Right lung (tissue), 5 donors: ENCODE measurements around the gene PLCL2. TPM values are rescaled to one million over a fixed set of nuclear protein-coding genes. Genes with fewer than 3 reads are reported as not detected.
"Not testable (repeated sequence)": the region's sequence is repeated elsewhere in the genome, so short reads cannot be mapped to it uniquely, and the experiment has no call there.

Source experiments
- DNase-seq, 2 donors: peaks; one replicate each; pipeline ENCODE4 v3.0.0-alpha.2; 2013
- polyA plus RNA-seq, 5 donors: library from polyadenylated mRNA; unstranded; fragments of 120-200 nt; gene quantifications; one replicate each; pipeline versions ENCODE4 v1.2.1 to v1.2.3, GENCODE V29; 2013; ENCODE audit warnings: inconsistent platforms in 1 of 5, low replicate concordance in 1 of 5; ENCODE audit not compliant: insufficient read length in 5 of 5, insufficient read depth in 1 of 5

PLCL2 gene
- polyA plus RNA-seq, 5 donors = 8.1 to 14.6 (median 10.8) TPM

DNA sequence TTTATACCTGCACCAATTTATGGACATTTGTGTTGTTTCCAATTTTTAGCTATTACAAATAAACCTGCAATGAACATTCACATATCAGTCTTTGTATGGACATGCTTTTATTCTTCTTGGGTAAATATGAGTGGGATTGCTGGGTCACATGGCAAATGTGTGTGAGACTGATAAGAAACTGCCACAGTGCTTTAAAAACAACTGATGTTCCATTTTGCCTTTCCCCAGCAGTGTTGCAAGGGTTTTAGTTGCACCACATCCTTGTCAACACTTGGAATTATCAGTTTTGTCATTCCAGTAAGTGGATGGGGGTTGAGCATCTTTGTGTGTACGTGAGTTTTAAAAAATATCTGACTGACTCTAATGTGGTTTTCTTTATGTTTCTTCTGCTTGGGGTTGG, 191.2 kb downstream of the PLCL2 start:
- DNase-seq = no peak

DNA sequence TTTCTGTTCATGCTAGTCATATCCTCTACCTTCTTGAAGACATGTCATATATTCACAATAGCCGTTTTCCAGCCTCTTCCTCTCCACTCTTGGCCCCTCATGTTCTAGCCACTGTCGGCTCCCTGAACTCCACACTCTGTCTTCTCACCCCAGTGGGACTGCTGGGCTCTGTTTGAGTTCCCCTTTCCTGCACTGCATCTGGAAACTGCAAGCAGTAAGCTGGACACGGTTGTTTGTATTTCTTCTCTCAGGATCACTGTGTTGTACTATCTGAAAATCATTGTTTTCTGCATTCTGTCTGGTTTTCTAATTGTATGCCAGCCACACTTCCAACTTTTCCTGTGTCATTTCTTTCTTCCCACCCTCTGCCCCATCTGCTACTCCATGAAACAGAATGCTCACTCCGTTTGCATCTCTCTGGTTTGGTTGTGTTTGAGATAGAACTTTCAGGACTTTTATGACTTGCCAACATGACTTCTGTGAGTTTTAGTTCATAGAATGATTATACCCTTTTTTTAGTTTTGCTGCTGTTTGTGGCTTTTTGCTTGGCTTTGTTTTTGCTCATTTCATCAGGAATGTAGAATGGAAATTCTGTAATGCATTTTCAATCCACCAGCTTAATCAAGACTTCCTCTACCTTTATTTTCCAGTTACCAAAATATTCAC, 192.3 kb downstream of the PLCL2 start:
- no peak for DNase-seq

- no peak for DNase-seq
These were observed 192.9 kb downstream of the PLCL2 start for GRCh38 chr3:17077606-17078005.

DNA sequence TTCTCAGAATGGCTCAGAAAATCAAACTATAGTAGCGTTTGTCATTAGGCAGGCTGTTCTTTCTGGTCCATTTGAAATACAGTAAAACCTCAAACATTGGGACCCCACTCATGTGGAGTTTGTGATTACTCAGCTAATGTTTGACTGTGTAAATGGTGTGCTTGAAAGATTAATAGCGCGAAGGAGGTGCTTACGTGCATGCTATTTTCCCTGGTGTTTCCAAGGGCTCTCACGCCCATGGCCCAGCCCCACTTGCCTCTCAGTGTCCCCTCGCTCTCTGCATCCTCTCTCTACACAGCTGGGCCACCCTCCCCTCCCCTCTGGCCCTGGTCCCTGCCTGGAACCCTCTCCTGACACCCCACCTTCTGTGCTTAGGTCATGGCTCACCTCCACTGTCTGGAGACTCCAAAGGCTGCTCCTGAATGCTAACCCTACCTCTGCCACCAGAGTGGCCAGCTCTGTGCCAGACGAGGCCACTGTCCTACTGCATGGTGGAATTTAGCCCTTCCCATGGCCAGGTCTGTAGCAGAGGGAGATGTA, 194.2 kb downstream of the PLCL2 start:
- DNase-seq = peak in 1 of 2 donors; percentile 13

DNA sequence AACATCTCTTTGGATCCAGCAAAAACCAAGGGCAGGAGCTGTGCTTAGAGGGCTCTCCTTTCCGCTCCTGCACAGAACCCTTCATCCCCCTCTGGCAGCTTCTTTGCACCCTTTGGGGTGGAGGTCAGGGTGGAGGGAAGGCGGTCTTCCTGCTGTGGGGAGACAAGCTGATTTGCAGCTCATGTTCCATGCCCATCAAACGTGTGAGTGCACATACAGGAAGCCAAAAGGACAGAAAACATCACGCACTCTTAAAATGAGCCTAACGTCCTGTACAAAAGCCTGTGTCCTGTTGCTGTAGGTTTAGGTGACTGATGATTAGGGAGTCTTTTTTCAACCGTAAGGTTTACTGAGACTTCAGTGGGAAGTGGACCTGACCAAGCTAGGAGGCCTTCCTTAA, 195.2 kb downstream of the PLCL2 start:
- no peak for DNase-seq

DNA sequence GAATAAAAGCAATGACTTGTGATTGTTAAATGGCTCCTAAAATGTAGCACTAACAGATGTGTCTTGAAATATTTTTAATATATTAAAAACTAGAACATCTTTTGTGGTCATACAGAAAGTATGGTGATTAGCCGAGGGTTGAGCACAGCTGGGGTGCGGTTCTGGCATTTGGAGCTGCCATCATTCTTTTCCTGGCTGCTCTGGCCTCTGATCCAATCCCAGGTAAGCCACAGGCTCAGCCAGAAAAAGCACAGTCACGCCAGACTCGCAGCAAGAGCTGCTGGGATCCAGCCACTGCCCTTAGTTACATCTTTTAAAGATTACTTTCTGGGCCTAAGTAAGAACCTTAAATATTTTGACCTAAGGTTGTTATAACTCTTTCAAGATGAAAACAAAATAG, 196.8 kb downstream of the PLCL2 start:
- no peak for DNase-seq

DNA sequence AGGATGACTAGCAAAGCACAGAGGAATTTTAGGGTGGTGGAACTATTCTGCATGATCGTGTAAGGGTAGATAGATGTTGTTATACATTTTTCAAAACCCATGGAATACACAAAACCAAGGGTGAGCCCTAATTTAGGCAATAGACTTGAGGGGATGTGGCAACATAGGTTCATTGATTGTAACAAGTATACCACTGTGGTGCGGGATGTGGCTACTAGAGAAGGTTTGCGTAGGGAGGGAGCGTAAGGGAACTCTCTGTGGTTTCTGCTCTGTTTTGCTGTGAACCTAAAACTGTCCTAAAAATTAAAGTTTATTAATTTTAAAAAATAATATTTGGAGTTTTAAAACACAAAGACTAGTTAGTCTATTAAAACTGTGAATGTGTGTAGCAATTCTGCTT, 202.8 kb downstream of the PLCL2 start:
- no peak for DNase-seq

GRCh38 chr3:17088017-17088416, 203.3 kb downstream of the PLCL2 start:
- no peak for DNase-seq

GRCh38 chr3:17088602-17089313, 204.0 kb downstream of the PLCL2 start:
- DNase-seq = no peak

GRCh38 chr3:17089314-17089700, 204.6 kb downstream of the PLCL2 start:
- no peak for DNase-seq

- no peak for DNase-seq
These were observed 205.7 kb downstream of the PLCL2 start for GRCh38 chr3:17090280-17090983.

GRCh38 chr3:17091910-17092582, 207.3 kb downstream of the PLCL2 start:
- DNase-seq = no peak

DNA sequence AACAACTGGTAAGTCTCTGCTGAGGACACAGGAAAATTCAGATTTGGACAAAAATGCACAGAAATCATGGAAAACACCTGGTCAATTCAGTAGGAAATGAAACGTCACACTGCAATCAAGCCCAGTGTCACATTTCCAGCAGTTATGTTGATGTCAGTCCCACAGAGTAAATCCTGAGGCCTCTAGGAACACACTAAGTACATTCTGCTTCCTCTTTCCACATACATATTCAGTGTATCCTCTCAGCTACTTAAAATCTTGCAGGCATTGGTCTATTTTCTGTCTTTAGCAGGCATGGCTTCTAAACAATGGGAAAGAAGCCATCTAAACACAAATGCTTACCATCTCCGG, 207.8 kb downstream of the PLCL2 start:
- DNase-seq = no peak

- DNase-seq = no peak
These were observed 209.8 kb downstream of the PLCL2 start for GRCh38 chr3:17094551-17094950.

GRCh38 chr3:17103579-17103978, 218.8 kb downstream of the PLCL2 start:
- no peak for DNase-seq

DNA sequence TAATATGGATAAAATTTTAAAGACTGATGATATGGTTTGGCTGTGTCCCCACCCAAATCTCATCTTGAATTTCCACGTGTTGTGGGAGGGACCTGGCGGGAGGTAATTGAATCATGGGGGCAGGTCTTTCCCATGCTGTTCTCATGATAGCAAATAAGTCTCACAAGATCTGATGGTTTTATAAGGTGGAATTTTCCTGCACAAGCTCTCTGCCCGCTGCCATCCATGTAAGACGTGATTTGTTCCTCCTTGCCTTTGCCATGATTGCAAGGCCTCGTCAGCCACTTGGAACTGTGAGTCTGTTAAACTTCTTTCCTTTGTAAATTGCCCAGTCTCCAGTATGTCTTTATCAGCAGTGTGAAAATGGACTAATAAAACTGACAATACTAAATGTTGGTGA, 222.0 kb downstream of the PLCL2 start:
- DNase-seq = not testable (repeated sequence)

GRCh38 chr3:17110660-17111396, 226.1 kb downstream of the PLCL2 start:
- no peak for DNase-seq

DNA sequence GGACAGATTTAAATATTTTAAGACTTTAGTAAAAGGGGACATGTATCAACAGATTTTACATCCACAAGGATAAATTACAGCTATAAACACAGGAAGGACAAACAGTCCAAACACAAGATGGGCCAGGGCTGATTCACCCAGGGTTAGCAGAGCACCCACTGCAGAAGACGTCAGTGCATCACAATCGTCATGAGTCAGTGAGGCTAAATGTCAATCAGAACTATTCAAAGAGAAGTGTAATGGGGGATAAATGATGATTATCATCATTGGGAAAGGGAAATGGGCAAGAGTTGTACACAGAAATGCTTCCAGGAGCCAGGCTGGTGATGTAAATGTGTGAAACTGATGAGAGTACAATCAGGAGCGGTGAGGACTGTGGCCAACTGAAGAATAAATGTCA, 226.8 kb downstream of the PLCL2 start:
- no peak for DNase-seq

DNA sequence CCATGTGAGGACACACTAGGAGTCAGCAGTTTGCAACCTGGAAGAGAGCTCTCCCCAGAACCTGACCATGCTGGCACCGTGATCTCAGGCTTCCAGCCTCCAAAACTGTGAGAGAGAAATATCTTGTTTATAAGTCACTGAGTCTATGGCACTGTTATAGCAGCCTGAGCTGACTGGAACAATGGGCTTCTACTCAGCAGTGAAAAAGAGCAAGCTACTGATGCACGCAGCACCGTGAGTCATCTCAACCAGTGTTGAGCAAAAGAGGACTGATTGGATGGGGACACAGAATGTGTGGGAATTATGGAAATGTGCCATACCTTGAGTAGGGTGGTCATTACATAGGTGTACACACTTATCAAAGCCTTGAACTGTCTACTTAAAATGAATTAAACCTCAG, 230.4 kb downstream of the PLCL2 start:
- DNase-seq = no peak

- DNase-seq = no peak
These were observed 231.3 kb downstream of the PLCL2 start for GRCh38 chr3:17116007-17116600.

DNA sequence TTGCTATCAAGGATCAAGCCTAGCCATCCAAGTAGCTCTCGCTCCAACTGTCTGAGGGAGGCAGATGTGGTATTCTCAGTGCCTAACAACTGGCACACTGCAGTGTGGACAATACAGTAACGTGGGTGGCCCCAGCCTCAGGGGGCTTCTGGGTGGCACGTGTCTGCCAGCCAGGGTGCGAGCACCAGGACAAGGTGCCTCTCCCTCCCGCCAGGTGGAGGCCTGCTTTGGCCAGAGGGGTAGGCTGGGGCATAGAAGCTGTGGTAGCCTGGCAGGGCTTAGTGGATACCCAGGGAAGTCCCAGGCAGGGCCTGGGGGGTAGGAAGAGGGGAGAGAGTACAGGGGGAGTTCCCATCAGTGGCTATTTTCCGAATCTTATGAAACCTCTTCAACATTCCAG, 234.0 kb downstream of the PLCL2 start:
- no peak for DNase-seq
